HCT116 (cell line): ENCODE data around the gene SMCO4. TPM values are rescaled to one million over a fixed set of nuclear protein-coding genes. Genes with fewer than 3 reads are reported as not detected.

ENCODE experiments used
- ATAC-seq: fragments of 200-7000 bp; cut with Tn5 transposase; 2 replicates; pipeline ENCODE4 v1.9.1; 2020; ENCODE audit warnings: mild to moderate bottlenecking, moderate library complexity
- BruUV-seq: library from RNA; stranded (reverse); fragments of 400-500 nt; replicated peaks from 2 replicates; lab custom pipeline; 2021; lab: Mats Ljungman, UMichigan
- CTCF ChIA-PET: fragments of 300-600 bp; sonication (Branson Sonifier 250); formaldehyde crosslinking; loops from one replicate; lab custom pipeline; 2021; ENCODE audit warnings: antibody characterized with exemption; lab: Charles Lee
- POLR2A ChIA-PET: fragments of 300-600, 350-600 bp; sonication (Branson Sonifier 250); formaldehyde crosslinking; loops from one replicate; lab custom pipeline; 2021; ENCODE audit warnings: antibody characterized with exemption; lab: Charles Lee
- RAD21 ChIA-PET, 2 experiments: fragments of 300-600 bp; sonication (Branson Sonifier 250); formaldehyde crosslinking; loops; one replicate each; lab custom pipeline; 2023; ENCODE audit warnings: low total read pairs in 2 of 2; ENCODE audit not compliant: uncharacterized antibody in 2 of 2, unreplicated experiment in 2 of 2, low non-redundant PET in 1 of 2; lab: Charles Lee
- DNase-seq: peaks from one replicate; pipeline ENCODE4 v3.0.0-alpha.2; 2010; ENCODE audit warnings: low read depth, low spot score
- H2AFZ ChIP-seq: fragments of 200-600 bp; shearing (Covaris generic), sonication (generic); 2 replicates; pipeline ENCODE4 v1.6.1; 2017; ENCODE audit warnings: low read depth, mixed run types, mixed read lengths, antibody characterized with exemption, low read length; ENCODE audit not compliant: poor library complexity, severe bottlenecking
- H3K27ac ChIP-seq: 2 replicates; pipeline ENCODE4 v1.5.1; 2012; ENCODE audit warnings: low read depth, low read length
- H3K27me3 ChIP-seq: fragments of 200-600 bp; sonication (generic); 2 replicates; pipeline ENCODE4 v1.6.1; 2016; ENCODE audit warnings: mixed run types, low read length, mixed read lengths; ENCODE audit not compliant: insufficient read depth
- H3K36me3 ChIP-seq, 2 experiments: fragments of 200-500 bp in 1 of 2; fragments of 200-600 bp in 1 of 2; sonication (Bioruptor generic) in 1 of 2; sonication (generic) in 1 of 2; 2 replicates each; pipeline versions ENCODE4 v1.5.1 to v1.6.1; 2014 to 2016; ENCODE audit warnings: low read length in 2 of 2, inconsistent platforms in 1 of 2, mixed read lengths in 1 of 2, mixed run types in 1 of 2; ENCODE audit not compliant: insufficient read depth in 2 of 2, control insufficient read depth in 1 of 2
- H3K4me1 ChIP-seq, 2 experiments: fragments of 200-600 bp in 1 of 2; sonication (generic) in 1 of 2; 2 replicates each; pipeline versions ENCODE4 v1.5.1 to v1.6.1; 2012 to 2017; ENCODE audit warnings: low read length in 2 of 2, inconsistent platforms in 1 of 2, mild to moderate bottlenecking in 1 of 2, mixed read lengths in 1 of 2, mixed run types in 1 of 2, moderate library complexity in 1 of 2; ENCODE audit not compliant: insufficient read depth in 2 of 2, control insufficient read depth in 1 of 2
- H3K4me2 ChIP-seq: fragments of 200-600 bp; sonication (generic); 2 replicates; pipeline ENCODE4 v1.6.1; 2017; ENCODE audit warnings: mixed run types, low read length, mixed read lengths
- H3K4me3 ChIP-seq, 2 experiments: fragments of 200-600 bp in 1 of 2; sonication (generic) in 1 of 2; replicated peaks in 1 of 2; 2 replicates each; pipeline ENCODE4 v1.5.1; 2011 to 2016; ENCODE audit warnings: low read length in 2 of 2, control low read depth in 1 of 2, low read depth in 1 of 2, mild to moderate bottlenecking in 1 of 2, mixed read lengths in 1 of 2, mixed run types in 1 of 2
- H3K79me2 ChIP-seq: fragments of 200-600 bp; sonication (generic); 2 replicates; pipeline ENCODE4 v1.6.1; 2017; ENCODE audit warnings: mild to moderate bottlenecking, mixed run types, low read length, moderate library complexity, mixed read lengths; ENCODE audit not compliant: insufficient read depth
- H3K9ac ChIP-seq: fragments of 200-600 bp; sonication (generic); 2 replicates; pipeline ENCODE4 v1.6.1; 2016; ENCODE audit warnings: low read length, mixed read lengths
- H3K9me2 ChIP-seq: fragments of 200-600 bp; sonication (generic), shearing (Covaris generic); 2 replicates; pipeline ENCODE4 v1.6.1; 2017; ENCODE audit warnings: mixed run types, mild to moderate bottlenecking, moderate library complexity; ENCODE audit not compliant: insufficient read depth
- H3K9me3 ChIP-seq, 2 experiments: fragments of 200-500 bp in 1 of 2; fragments of 200-600 bp in 1 of 2; sonication (Bioruptor generic) in 1 of 2; sonication (generic) in 1 of 2; 2 replicates each; pipeline ENCODE4 v1.6.1; 2014 to 2017; ENCODE audit warnings: low read length in 2 of 2, mixed read lengths in 2 of 2, inconsistent platforms in 1 of 2, low read depth in 1 of 2, mild to moderate bottlenecking in 1 of 2, mixed run types in 1 of 2, moderate library complexity in 1 of 2; ENCODE audit not compliant: control insufficient read depth in 1 of 2, insufficient read depth in 1 of 2
- H4K20me1 ChIP-seq: fragments of 200-600 bp; sonication (generic), shearing (Covaris generic); 2 replicates; pipeline ENCODE4 v1.6.1; 2017; ENCODE audit warnings: mixed run types, mild to moderate bottlenecking, moderate library complexity; ENCODE audit not compliant: insufficient read depth
- CEBPB ChIP-seq: IDR thresholded peaks from 2 replicates; pipeline ENCODE4 v1.6.1; 2012; ENCODE audit warnings: low read depth
- CTCF ChIP-seq, 3 experiments: fragments of 200-600 bp in 1 of 3; sonication (generic) in 1 of 3; IDR thresholded peaks in 2 of 3; conservative IDR thresholded peaks in 1 of 3; 2 replicates each; pipeline ENCODE4 v1.5.1; 2012 to 2017; ENCODE audit warnings: low read depth in 2 of 3, low read length in 2 of 3, antibody characterized with exemption in 1 of 3, borderline replicate concordance in 1 of 3, control low read depth in 1 of 3, mild to moderate bottlenecking in 1 of 3, mixed read lengths in 1 of 3, mixed run types in 1 of 3, moderate library complexity in 1 of 3; ENCODE audit not compliant: insufficient read depth in 1 of 3
- ELF1 ChIP-seq: IDR thresholded peaks from 2 replicates; pipeline ENCODE4 v1.6.1; 2012; ENCODE audit warnings: low read depth, borderline replicate concordance
- EZH2 ChIP-seq: fragments of 200-600 bp; sonication (generic); IDR thresholded peaks from 2 replicates; pipeline ENCODE4 v1.6.1; 2017; ENCODE audit warnings: antibody characterized with exemption, mixed run types
- EZH2phosphoT487 ChIP-seq: fragments of 200-600 bp; IDR thresholded peaks from 2 replicates; pipeline ENCODE4 v1.6.1; 2018; ENCODE audit warnings: antibody characterized with exemption, borderline replicate concordance
- JUND ChIP-seq: IDR thresholded peaks from 2 replicates; pipeline ENCODE4 v1.6.1; 2012
- POLR2A ChIP-seq: IDR thresholded peaks from 2 replicates; pipeline ENCODE4 v1.7.0; 2011; ENCODE audit warnings: borderline replicate concordance; ENCODE audit not compliant: insufficient read depth, insufficient read length; ENCODE audit errors: extremely low read depth
- POLR2AphosphoS5 ChIP-seq: IDR thresholded peaks from 2 replicates; pipeline ENCODE4 v1.6.1; 2011; ENCODE audit warnings: mild to moderate bottlenecking, low read depth, low read length, moderate library complexity
- SIN3A ChIP-seq: IDR thresholded peaks from 2 replicates; pipeline ENCODE4 v1.6.1; 2012; ENCODE audit warnings: low read depth
- SP1 ChIP-seq: IDR thresholded peaks from 2 replicates; pipeline ENCODE4 v1.6.1; 2012; ENCODE audit warnings: low read depth
- TCF7L2 ChIP-seq: IDR thresholded peaks from 2 replicates; pipeline ENCODE4 v1.7.0; 2011; ENCODE audit warnings: borderline replicate concordance, inconsistent platforms; ENCODE audit not compliant: insufficient read depth, insufficient read length; ENCODE audit errors: extremely low read depth
- ZNF274 ChIP-seq: fragments of 200-500 bp; sonication (Bioruptor generic); IDR thresholded peaks from 2 replicates; pipeline ENCODE4 v1.6.1; 2014; ENCODE audit warnings: mild to moderate bottlenecking, low read depth, low read length, inconsistent platforms
- intact Hi-C: fragments of 100-400 bp; cut with micrococcal nuclease; formaldehyde crosslinking; loops from 2 replicates; pipeline ENCODE4 v1.10.0; 2022
- total RNA-seq: library from RNA; stranded (reverse); gene quantifications from one replicate; pipeline ENCODE4 v1.2.1, GENCODE V29; 2021; ENCODE audit not compliant: unreplicated experiment
- TF ChIP-seq, protein P1 (sequence below): IDR thresholded peaks from 2 replicates; pipeline ENCODE4 v1.6.1; 2012

The SMCO4 gene
- total RNA-seq, 1 experiment from 2014 or later, result 23.1 TPM

- CTCF ChIA-PET, result no interaction called here
- no peaks in the 10 kb centered on the region for H3K9me3 ChIP-seq
- no peak overlapping the region for H3K4me3 ChIP-seq
- H4K20me1 ChIP-seq, result no peaks in the 10 kb centered on the region
- RAD21 ChIA-PET, result no interaction called here
- no peak overlapping the region for H2AFZ ChIP-seq
- H3K27me3 ChIP-seq, result no peaks in the 10 kb centered on the region
- no peak for DNase-seq
- H3K4me1 ChIP-seq, result peaks cover 7 to 13% of the 10 kb centered on the region in 2 experiments; a peak in 3 of 4 replicates
- no peaks in the 10 kb centered on the region for H3K79me2 ChIP-seq
- intact Hi-C loops, result no loop called here
- TF ChIP-seq POLR2AphosphoS5 (no peak), ZNF274 (no peak), TCF7L2 (no peak), SP1 (no peak), EZH2 (no peak), SIN3A (no peak), CTCF (IDR thresholded peaks at IDR 0.05 in 2 of 3, conservative IDR thresholded peaks at IDR 0.05 in 1 of 3; ENCODE audit: borderline replicate concordance in 1 of 3, insufficient read depth in 1 of 3, low read depth in 2 of 3, low read length in 2 of 3) (no peak), POLR2A (no peak), CEBPB (no peak), ELF1 (no peak), JUND (no peak), EZH2phosphoT487 (no peak)
- TF ChIP-seq, protein P1, sequence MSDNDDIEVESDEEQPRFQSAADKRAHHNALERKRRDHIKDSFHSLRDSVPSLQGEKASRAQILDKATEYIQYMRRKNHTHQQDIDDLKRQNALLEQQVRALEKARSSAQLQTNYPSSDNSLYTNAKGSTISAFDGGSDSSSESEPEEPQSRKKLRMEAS, result no peak
- TF ChIP-seq, all 23 proteins: peak for 0
- Histone ChIP-seq H3K9ac (no peak overlapping the region), H3K9me2 (no peaks in the 10 kb centered on the region), H3K36me3 (no peaks in the 10 kb centered on the region), H3K4me2 (no peak overlapping the region), H3K27ac (no peak overlapping the region)
- ATAC-seq, result no peak
- no TSS peak for BruUV-seq
- POLR2A ChIA-PET, result no interaction called here
Observed at GRCh38 chr11:93497596-93497995, 45.6 kb downstream of the SMCO4 start.
